C4-2B (cell line): ENCODE measurements around the gene MCM6.

Source experiments
- CTCF ChIP-seq: fragments of 450-650 bp; conservative IDR thresholded peaks from 2 replicates; pipeline ENCODE4 v1.5.1; 2017; ENCODE audit warnings: mild to moderate bottlenecking
- ZFX ChIP-seq: fragments of 450-650 bp; IDR thresholded peaks from 2 replicates; pipeline ENCODE4 v1.6.1; 2017

- TF ChIP-seq CTCF (no peak), ZFX (no peak)
These were observed 24.4 kb downstream of the MCM6 start for GRCh38 chr2:135851858-135852257.
